Right lobe of liver (tissue), 6 donors: ENCODE results near the gene ZC3H6. TPM values are rescaled to one million over a fixed set of nuclear protein-coding genes. Genes with fewer than 3 reads are reported as not detected.

ENCODE experiments used
- ATAC-seq, 4 donors: fragments of 200-7000 bp; cut with Tn5 transposase; one replicate each; pipeline ENCODE4 v1.9.1; 2020; ENCODE audit warnings: mild to moderate bottlenecking in 4 of 4, moderate library complexity in 4 of 4
- DNase-seq, 3 donors: peaks; one replicate each; pipeline ENCODE4 v3.0.0-alpha.2; 2020
- H3K27ac ChIP-seq, 3 donors: fragments of 200-600 bp; one replicate each; pipeline ENCODE4 v1.8.0; 2022
- H3K27me3 ChIP-seq, 2 donors: fragments of 200-600 bp; one replicate each; pipeline ENCODE4 v1.8.0; 2022
- H3K36me3 ChIP-seq, 4 donors: fragments of 200-600 bp; sonication (generic) in 1 of 4; one replicate each; pipeline versions ENCODE4 v1.5.1 to v1.8.0; 2017 to 2022; ENCODE audit warnings: control low read depth in 1 of 4
- H3K4me1 ChIP-seq, 4 donors: fragments of 200-600 bp; sonication (generic) in 1 of 4; one replicate each; pipeline versions ENCODE4 v1.5.1 to v1.8.0; 2017 to 2022; ENCODE audit warnings: control low read depth in 1 of 4
- H3K4me3 ChIP-seq, 3 donors: fragments of 200-600 bp; one replicate each; pipeline ENCODE4 v1.8.0; 2022
- H3K9me3 ChIP-seq, 4 donors: fragments of 200-600 bp; sonication (generic) in 1 of 4; one replicate each; pipeline versions ENCODE4 v1.5.1 to v1.8.0; 2017 to 2022; ENCODE audit warnings: control low read depth in 1 of 4
- CTCF ChIP-seq, 4 donors: fragments of 200-600 bp in 3 of 4; fragments of 450-650 bp in 1 of 4; IDR thresholded peaks; one replicate each; pipeline versions ENCODE4 v1.5.1 to v1.8.0; 2016 to 2022; ENCODE audit warnings: antibody characterized with exemption in 4 of 4, mild to moderate bottlenecking in 2 of 4
- POLR2A ChIP-seq: fragments of 450-650 bp; IDR thresholded peaks from one replicate; pipeline ENCODE4 v1.6.1; 2017; ENCODE audit warnings: antibody characterized with exemption, mild to moderate bottlenecking
- WGBS: methylation state at CpG from one replicate; pipeline ENCODE4 v1.1.6; 2018; ENCODE audit warnings: low coverage, low lambda C conversion rate; ENCODE audit not compliant: insufficient coverage; ENCODE audit errors: missing lambda C conversion rate; 5-methylcytosine and 5-hydroxymethylcytosine counted together
- intact Hi-C, 2 donors: fragments of 100-400 bp; cut with DNase I; formaldehyde crosslinking; loops; one replicate each; pipeline versions ENCODE4 v1.11.2 to v1.14.1; 2022
- total RNA-seq, 6 experiments: library from RNA; depleted of rRNA in 2 of 6; stranded (reverse); fragments of >200 nt in 2 of 6; fragmentation: NEBNext Ultra II Directional in 3 of 6; extraction: Animal tissue kit (Norgen Biotek cat#: 25700) in 3 of 6; gene quantifications; one replicate each; pipeline versions ENCODE4 v1.1.0 to v1.2.4, GENCODE V29; 2016 to 2023
- donor health status: DM: no; HTN: yes; CAD: no.
- donor health status: DM: no; HTN: no; CAD: no.
- donor health status: DM: no; HTN: no; CAD: no.
- donor health status: DM: no; HTN: yes; CAD: no.
- donor health status: DM: no; HTN: yes; CAD: no.

The ZC3H6 gene
- total RNA-seq, 6 experiments from 2014 or later: 1.2 to 4.3 (median 2.5) TPM

DNA sequence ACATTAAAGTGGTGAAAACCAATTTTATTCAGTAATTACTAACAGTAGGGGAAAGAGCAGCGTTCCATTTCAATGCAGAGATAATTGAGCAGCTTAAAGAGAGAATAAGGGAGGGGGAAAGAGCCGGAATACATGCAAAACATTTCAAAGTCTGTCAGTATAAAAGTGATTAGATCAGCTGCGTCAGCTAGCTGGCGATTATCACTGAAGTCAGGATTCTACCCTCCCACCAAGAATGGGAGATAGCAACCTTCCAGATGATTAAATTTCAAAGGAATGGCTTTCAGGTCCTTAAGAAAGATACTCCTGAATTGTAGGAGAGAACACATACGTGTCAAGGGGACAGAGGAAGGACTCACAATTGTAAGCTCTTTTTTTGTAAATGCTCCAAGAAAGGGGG lies 2.7 kb upstream of the ZC3H6 start:
- Histone ChIP-seq H3K27me3 (no peaks in the 10 kb centered on the region), H3K4me1 (peaks cover 0 to 10% (median under 1%) of the 10 kb centered on the region in 4 donors), H3K36me3 (no peaks in the 10 kb centered on the region), H3K27ac (no peak overlapping the region), H3K9me3 (no peaks in the 10 kb centered on the region), H3K4me3 (no peak overlapping the region)
- 79% methylated on average over 5 of the region's 5 CpGs for WGBS
- intact Hi-C loops: no loop called here
- DNase-seq: no peak
- no peak for TF ChIP-seq CTCF (IDR thresholded peaks at IDR 0.05)
- ATAC-seq: no peak

DNA sequence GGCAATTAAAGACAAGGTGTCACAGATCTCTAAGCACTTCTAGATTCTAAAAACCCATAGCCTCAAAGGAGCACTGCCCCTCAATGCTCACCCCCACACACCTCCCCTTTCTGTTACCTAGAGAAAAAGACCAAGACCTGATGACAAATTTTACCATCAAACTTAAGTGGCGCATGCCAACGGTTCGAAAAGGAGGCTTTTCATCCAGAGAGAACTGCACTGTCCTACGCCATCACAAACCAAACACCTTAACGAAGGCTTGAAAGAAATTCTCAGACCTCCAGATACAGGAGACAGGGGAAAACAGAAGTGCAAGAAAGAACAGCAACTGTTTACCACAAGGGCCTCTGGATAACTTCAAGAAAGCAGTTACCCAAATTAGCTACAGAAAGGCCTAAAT lies 2.0 kb upstream of the ZC3H6 start:
- WGBS: 83% methylated on average over 4 of the region's 5 CpGs
- intact Hi-C loops: no loop called here
- H3K9me3 ChIP-seq: no peaks in the 10 kb centered on the region
- DNase-seq: no peak
- H3K36me3 ChIP-seq: no peaks in the 10 kb centered on the region
- no peak overlapping the region for H3K27ac ChIP-seq
- ATAC-seq: no peak
- no peak for TF ChIP-seq CTCF (IDR thresholded peaks at IDR 0.05)
- no peak for TF ChIP-seq POLR2A
- H3K4me3 ChIP-seq: no peak overlapping the region
- H3K27me3 ChIP-seq: no peaks in the 10 kb centered on the region
- peaks cover 0 to 15% (median 3%) of the 10 kb centered on the region in 4 donors for H3K4me1 ChIP-seq

DNA sequence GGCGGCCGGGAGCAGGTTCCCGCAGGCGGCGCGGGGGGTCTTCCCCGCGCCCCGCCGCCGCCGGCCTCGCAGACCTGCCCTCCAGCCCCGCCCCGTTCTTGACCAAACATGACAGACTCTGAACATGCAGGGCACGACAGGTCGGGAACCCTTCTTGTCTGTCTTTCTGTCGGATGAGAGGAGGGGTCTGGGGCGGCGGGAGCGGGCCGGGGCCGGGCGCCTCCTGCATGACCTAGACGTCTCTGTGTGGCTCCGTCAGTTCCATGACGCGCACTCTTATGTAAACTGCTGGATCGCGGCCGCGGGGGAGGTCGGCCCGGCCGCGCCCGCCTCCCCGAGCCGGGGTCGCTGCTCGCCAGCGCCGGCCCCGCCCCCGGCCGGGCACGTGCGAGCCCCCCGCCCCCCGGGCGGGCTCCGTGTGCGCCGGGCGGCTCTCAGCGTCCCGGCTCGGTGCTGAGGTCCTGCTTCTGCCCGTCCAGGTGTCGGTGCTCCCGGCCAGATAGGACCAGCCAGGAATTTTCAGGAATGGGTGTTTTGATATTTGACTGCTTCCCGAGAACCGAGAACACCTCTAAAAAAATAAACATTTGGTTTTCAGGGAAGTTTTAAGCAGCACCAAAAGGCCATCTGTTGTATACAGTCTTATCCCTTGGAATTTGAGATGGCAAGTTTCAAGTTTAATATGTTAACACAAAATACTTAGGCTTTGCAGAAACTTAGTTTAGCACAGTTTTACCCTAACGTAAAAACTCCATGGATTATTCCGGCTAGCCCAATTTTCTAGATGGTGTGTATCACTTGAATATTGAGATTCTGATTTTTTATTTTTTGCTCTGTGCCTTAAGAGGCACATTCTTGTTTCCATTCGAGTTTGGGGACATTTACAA lies 733 bp downstream of the ZC3H6 start:
- no peak for TF ChIP-seq CTCF (IDR thresholded peaks at IDR 0.05)
- TF ChIP-seq POLR2A: peak; percentile 83
- H3K9me3 ChIP-seq: no peaks in the 10 kb centered on the region
- H3K27me3 ChIP-seq: no peaks in the 10 kb centered on the region
- H3K27ac ChIP-seq: peak overlapping the region; percentile 100
- DNase-seq: peak; percentile 91 to 98 (median 97)
- intact Hi-C loops: no loop called here
- under 1% methylated on average over 19 of the region's 66 CpGs for WGBS
- H3K36me3 ChIP-seq: no peaks in the 10 kb centered on the region
- H3K4me1 ChIP-seq: peaks cover 0 to 15% (median 3%) of the 10 kb centered on the region in 4 donors
- peak overlapping the region; percentile 61 to 78 (median 77) for H3K4me3 ChIP-seq
- ATAC-seq: peak; percentile 75 to 83 (median 78)

DNA sequence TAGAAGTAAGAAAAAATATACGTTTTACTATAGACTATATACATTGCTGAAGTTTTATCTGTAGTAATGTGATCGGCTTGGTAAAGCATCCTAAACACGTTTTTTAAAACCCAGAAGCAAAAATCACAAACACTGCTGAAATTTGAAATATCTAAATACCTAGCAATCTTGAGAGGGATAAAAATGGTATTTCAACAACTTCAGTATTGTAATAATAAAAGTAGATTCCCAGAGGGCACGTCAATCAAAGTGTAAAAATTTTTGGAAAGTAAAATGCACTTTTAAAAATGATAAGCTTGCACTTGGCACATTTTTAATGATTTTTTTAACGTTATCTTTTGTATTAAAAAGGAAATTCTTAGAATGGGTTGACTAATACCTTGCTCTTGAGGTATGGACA lies 1.6 kb downstream of the ZC3H6 start:
- no peaks in the 10 kb centered on the region for H3K27me3 ChIP-seq
- intact Hi-C loops: no loop called here
- DNase-seq (no peak), ATAC-seq (no peak)
- 43% methylated on average over 5 of the region's 5 CpGs for WGBS
- H3K9me3 ChIP-seq: no peaks in the 10 kb centered on the region
- H3K4me1 ChIP-seq: peaks cover 0 to 16% (median 3%) of the 10 kb centered on the region in 4 donors
- H3K4me3 ChIP-seq: peak overlapping the region in 2 of 3 donors; percentile 77 to 78
- H3K27ac ChIP-seq: peak overlapping the region; percentile 100
- no peaks in the 10 kb centered on the region for H3K36me3 ChIP-seq
- TF ChIP-seq POLR2A (no peak), CTCF (IDR thresholded peaks at IDR 0.05) (no peak)
